ENCODE results near the gene TNXB. TPM values are rescaled to one million over a fixed set of nuclear protein-coding genes. Genes with fewer than 3 reads are reported as not detected.

The TNXB gene
- total and polyA plus RNA-seq, 2 experiments from 2014 or later = 2.0 to 6.0 TPM

GRCh38 chr6:32079566-32080290, 29.4 kb downstream of the TNXB start:
- peak; percentile 20; the same call in 1 of the 3 replicates for ATAC-seq
- Histone ChIP-seq H3K27me3 (ENCODE audit: insufficient read depth) (no peaks in the 10 kb centered on the region), H3F3A (replicated peaks; ENCODE audit: low read depth) (no peaks in the 10 kb centered on the region), H3K27ac (ENCODE audit: low read depth) (no peak overlapping the region), H3K36me3 (ENCODE audit: insufficient read depth) (no peaks in the 10 kb centered on the region), H3K9me2 (ENCODE audit: insufficient read depth) (no peaks in the 10 kb centered on the region), H3K4me1 (ENCODE audit: insufficient read depth) (no peaks in the 10 kb centered on the region), H3K79me2 (replicated peaks; ENCODE audit: insufficient read depth) (no peaks in the 10 kb centered on the region), H2AFZ (no peak overlapping the region), H3K4me3 (no peak overlapping the region), H3K4me2 (no peak overlapping the region), H4K20me1 (replicated peaks; ENCODE audit: insufficient read depth) (no peaks in the 10 kb centered on the region)
- no peak overlapping the region for H3K27ac Mint-ChIP-seq
- H3K4me1 Mint-ChIP-seq = no peaks in the 10 kb centered on the region
- DNase-seq (ENCODE audit: low spot score) = no peak
- TF ChIP-seq ZNF114 (CRISPR knock-in tag; IDR thresholded peaks at IDR 0.05) (no peak), POLR2AphosphoS5 (IDR thresholded peaks at IDR 0.05; ENCODE audit: low read depth) (no peak), ZNF462 (CRISPR knock-in tag; IDR thresholded peaks at IDR 0.05) (no peak), EZH2 (IDR thresholded peaks at IDR 0.05; ENCODE audit: low read depth, unreplicated experiment) (no peak), JUNB (IDR thresholded peaks at IDR 0.05; ENCODE audit: unreplicated experiment) (no peak), NANOG (IDR thresholded peaks at IDR 0.05; ENCODE audit: borderline replicate concordance) (no peak), STAT1 (IDR thresholded peaks at IDR 0.05; ENCODE audit: unreplicated experiment) (no peak), CTCF (conservative IDR thresholded peaks at IDR 0.05; ENCODE audit: low read depth in 2 of 2) (no peak; a peak in 1 of 4 replicates), REST (IDR thresholded peaks at IDR 0.05; ENCODE audit: unreplicated experiment) (no peak), ZNF331 (CRISPR knock-in tag; IDR thresholded peaks at IDR 0.05; ENCODE audit: low read depth) (no peak), CREB1 (CRISPR knock-in tag; IDR thresholded peaks at IDR 0.05; ENCODE audit: low read depth) (no peak), ETS1 (IDR thresholded peaks at IDR 0.05) (no peak), EZH2phosphoT487 (IDR thresholded peaks at IDR 0.05; ENCODE audit: unreplicated experiment) (no peak)
- H3K9me3 Mint-ChIP-seq = no peaks in the 10 kb centered on the region
- H3K4me3 Mint-ChIP-seq = no peak overlapping the region
- H3K27me3 Mint-ChIP-seq (ENCODE audit: insufficient read depth, low read depth, poor library complexity) = peaks cover 9% of the 10 kb centered on the region
- H3K36me3 Mint-ChIP-seq (ENCODE audit: low read depth) = no peaks in the 10 kb centered on the region; the same call in 2 of the 3 replicates
